ENCODE results near the gene PAPSS2.
"Not testable (repeated sequence)": the region's sequence is repeated elsewhere in the genome, so short reads cannot be mapped to it uniquely, and the experiment has no call there.

- not testable (repeated sequence) for TF ChIP-seq CTCF (IDR thresholded peaks at IDR 0.05; ENCODE audit: insufficient read depth, low read length, poor library complexity, severe bottlenecking); EZH2phosphoT487 (conservative IDR thresholded peaks at IDR 0.05; ENCODE audit: low read length)
Observed at GRCh38 chr10:87748244-87748643, 88.6 kb downstream of the PAPSS2 start.

All from SU-DHL-6 (cell line).